Left renal cortex interstitium (tissue), 4 donors: ENCODE data around the gene SMARCA4. TPM values are rescaled to one million over a fixed set of nuclear protein-coding genes. Genes with fewer than 3 reads are reported as not detected.

Experiments used
- DNase-seq, 4 donors: peaks; one replicate each; pipeline ENCODE4 v3.0.0-alpha.2; 2013; ENCODE audit warnings: low read depth in 4 of 4, low spot score in 2 of 4, missing footprints in 1 of 4
- polyA plus RNA-seq, 4 donors: library from polyadenylated mRNA; unstranded; fragments of 120-200 nt; gene quantifications; one replicate each; pipeline ENCODE4 v1.2.1, GENCODE V29; 2013; ENCODE audit not compliant: insufficient read length in 4 of 4

The SMARCA4 gene
- polyA plus RNA-seq, 4 donors = 131 to 167 (median 163) TPM

DNA sequence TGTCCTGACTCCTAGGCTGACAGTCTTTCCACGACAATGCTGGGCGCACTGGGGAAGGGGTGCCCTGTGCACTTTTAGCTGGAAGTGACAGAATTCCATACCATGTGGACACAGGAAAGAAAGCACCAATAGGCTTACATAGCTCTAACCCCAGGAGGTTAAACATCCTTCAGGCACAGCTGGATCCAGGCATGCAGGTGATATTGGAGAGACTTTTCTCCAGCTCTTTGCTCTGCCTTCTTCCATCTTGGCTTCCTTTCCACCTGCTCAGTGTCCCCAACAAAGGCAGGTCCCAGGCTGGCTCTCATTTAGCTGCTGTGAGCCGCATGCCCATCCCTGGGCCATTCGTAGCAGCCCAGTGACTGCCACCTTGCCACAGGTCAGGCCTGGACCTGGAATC lies 67.3 kb downstream of the SMARCA4 start:
- DNase-seq = no peak

DNA sequence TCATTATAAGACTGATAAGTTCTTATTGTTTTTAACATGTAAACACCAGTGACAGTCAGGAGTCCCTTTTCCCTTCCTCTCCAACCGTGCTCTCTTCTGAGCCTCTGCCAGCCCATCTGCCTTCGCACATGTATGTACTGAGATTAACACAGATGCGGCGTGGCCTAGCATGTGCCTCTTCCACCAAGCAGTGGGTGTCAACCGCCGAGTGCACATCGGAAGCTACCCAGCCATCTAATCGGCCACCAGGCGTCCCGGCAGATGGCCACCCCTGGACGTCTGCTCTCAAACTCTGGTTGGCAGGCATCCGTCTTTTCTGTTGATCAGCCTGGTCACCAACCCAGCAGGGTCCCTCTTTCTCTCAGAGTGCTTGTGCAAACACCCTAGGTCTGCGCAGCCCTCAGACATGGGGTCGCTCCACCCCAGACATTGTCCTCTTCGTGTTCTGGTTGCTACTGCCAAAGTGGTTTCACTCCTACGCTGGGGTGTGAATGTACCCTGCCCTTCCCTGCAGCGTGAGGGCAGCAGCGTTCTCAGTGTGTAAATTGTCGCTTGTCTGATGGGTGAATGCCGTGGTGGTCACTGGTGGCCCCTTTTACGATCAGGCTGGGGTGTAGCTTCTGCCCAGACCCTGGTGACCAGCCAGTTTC lies 70.7 kb downstream of the SMARCA4 start:
- DNase-seq = no peak

DNA sequence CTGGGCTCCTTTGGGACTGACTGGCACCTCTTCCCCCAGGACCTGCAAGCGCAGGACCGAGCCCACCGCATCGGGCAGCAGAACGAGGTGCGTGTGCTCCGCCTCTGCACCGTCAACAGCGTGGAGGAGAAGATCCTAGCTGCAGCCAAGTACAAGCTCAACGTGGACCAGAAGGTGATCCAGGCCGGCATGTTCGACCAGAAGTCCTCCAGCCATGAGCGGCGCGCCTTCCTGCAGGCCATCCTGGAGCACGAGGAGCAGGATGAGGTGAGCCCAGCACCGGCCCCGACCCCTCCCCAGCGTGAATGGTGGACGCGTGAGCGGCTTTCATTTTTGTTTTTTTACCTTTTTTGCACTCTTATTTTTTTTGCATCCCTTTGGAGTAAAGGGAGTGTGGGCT lies 72.4 kb downstream of the SMARCA4 start:
- DNase-seq = no peak

DNA sequence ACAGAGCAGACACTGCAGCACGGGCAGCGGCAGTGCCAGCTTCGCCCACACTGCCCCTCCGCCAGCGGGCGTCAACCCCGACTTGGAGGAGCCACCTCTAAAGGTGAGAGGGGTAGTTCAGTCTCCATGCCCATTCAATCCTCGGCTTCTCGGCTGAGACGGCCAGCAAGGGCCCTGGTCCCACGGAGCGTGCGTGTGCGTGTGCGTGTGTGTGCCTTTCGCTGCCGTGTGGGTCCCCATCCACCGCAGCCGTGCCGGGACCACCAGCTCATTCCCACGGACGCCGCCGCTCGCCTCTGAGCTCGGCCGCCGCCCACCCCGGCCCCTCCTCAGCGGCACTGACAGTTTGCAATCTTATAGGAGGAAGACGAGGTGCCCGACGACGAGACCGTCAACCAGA lies 72.9 kb downstream of the SMARCA4 start:
- DNase-seq = no peak

DNA sequence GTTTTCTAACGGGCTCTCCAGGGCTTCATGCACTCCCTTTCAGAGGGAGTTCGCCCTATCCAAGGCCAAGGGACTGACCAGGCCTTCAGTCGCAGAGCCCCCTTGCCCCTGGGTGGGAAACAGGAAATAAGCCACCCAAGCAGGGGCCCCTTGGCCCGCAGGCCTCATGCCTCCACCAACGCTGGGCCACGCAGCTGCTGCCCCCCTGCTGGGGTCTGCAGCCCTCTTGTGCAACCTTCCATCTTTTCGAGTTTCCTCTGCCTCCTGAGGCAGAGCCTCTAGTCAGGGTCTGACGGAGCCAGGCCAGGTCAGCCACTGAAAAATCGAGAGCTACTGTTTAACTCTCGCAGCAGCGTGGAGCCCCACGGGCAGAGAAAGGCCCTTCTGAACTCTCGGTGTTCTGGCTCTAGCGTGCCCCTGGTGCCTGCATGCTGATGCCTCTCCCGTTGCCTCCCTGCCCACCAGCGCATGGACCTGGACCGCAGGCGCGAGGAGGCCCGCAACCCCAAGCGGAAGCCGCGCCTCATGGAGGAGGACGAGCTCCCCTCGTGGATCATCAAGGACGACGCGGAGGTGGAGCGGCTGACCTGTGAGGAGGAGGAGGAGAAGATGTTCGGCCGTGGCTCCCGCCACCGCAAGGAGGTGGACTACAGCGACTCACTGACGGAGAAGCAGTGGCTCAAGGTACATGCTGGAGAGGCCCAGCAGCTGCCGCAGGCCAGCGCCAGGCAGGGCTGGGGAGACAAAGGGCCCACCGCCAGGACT lies 73.8 kb downstream of the SMARCA4 start:
- DNase-seq = no peak

DNA sequence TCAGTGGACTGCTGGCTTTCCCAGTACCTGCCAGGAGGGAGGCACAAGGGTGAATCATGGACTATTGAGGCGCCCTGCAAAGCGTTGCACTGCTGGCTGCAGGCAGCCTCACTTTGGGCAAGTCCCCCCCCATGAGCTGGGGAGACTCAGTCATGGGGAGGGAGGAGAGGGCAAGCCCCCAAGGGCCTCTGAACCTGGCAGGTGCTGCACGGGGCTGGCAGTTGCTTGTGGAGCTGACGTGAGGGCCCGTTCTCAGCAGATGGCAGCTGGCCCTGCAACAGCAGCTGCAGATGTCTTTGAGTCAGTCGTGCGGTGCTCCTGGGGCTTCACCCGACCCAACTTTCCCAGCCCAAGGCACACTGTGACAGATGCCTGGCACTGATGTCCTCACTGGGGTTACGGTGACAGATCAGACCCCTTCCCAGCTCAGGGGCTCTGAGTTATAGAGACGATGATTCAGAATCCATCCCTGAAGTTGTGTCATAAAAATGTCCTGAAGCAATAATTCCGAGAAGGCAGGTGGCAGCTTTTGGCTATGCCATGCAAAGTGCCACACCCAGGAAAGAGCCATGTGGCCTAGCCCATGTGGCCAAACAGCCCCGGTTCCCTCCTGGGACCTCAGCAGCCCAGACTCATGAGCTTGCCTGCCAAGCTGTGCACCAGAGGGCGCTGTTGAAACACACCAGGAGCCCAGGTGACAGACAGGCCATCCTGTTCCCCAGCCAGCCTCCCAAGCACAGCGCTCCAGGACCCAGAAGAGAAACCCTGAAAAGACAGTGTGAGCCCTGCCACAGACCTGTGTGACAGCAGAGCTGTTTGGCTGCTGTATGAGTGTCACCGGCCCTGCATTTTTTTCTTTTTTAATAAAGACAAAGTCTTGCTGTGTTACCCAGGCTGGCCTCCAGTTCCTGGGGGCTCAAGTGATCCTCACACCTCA lies 74.9 kb downstream of the SMARCA4 start:
- peak in 3 of 4 donors; percentile 42 to 73 (median 44) for DNase-seq

DNA sequence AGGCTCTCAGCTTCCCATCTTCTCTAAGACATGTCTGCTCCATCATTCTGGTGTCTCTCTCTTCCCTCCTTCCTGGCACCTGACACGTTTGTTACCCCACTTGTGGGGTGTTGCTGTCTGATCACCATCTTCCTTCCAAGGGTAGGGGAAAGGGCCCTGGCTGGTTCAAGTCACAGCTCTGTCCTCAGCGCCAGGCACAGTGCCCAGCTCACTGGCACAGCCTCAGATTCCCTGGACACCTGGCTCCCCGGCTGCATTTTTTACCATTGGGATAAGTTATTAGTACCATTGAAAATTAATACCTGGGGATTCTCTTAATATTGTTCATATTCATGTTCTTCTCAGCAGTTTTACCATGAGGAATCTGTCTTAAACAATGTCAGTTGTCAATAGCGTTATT lies 77.7 kb downstream of the SMARCA4 start:
- DNase-seq = no peak

DNA sequence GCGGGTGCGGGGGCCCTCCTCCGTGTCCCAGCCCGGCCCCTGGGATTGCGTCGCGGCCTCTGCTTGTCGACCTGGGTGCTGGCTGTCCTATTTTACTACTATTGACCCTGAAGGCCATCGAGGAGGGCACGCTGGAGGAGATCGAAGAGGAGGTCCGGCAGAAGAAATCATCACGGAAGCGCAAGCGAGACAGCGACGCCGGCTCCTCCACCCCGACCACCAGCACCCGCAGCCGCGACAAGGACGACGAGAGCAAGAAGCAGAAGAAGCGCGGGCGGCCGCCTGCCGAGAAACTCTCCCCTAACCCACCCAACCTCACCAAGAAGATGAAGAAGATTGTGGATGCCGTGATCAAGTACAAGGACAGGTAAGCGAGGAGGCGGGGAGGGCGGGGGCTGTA lies 80.4 kb downstream of the SMARCA4 start:
- no peak for DNase-seq

DNA sequence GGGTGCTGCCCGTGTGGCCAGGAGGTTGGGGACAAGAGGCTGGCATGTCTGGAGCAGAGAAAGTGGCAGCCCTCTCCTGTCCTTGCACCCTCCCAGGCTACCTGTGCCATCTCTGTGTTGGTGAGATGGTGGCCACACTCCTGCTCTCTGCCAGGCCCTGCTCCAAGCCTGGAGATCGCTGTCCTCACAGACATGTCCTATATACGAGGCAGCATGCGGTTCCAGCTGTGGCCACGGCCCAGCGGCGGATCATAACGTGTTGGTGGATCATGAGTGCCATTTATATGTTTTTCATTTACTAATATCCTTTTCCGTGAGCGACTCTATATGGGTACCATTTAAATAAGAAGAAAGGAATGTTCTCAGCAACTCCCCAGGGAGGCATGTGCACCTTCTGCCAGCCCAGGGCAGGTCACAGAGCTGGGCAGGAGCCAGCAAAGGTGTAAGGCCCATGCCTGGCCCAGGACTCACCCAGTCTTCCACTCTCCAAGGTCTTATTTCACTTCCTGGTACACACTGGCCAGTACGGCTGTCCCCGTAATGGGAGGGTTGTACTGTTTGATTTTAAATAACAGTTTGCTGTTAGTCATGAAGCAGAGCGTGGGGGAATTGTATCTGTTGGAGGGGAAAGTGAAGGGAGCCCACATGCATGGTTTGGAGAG lies 81.3 kb downstream of the SMARCA4 start:
- no peak for DNase-seq

DNA sequence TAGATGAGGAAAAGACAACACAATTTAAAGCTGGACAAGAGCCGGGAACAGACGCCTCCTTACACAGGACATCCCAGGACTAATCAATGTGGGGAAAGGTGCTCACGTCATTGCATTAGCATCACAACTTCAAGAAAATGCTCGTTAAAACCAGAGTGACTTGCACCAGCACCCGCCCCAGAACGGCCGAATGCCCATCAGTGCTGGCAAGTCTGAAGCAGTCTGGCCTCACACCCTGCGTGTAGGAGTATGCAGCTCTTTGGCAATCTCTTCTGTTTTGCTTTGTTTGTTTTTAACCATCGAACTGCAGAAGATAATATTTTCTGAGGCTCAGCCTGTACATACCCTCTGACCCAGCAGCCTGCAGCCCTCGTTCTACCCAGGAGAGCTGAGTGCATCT lies 83.6 kb downstream of the SMARCA4 start:
- no peak for DNase-seq

DNA sequence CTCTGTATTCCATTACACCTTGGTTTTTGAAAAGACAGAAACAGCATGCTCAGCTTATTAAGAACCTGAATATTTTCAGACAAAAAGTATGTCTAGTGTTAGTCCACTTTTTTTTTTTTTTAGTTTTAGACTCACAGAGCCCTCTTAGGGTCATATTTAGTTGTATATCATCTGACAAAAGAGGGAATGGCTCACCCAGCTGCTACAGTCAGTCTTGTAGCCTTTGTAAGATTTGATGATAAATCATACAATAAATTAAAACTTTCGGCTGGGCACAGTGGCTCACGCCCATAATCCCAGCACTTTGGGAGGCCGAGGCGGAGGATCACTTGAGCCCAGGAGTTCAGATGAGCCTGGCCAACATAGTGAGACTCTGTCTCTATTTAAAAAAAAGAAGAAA lies 84.7 kb downstream of the SMARCA4 start:
- DNase-seq = no peak

DNA sequence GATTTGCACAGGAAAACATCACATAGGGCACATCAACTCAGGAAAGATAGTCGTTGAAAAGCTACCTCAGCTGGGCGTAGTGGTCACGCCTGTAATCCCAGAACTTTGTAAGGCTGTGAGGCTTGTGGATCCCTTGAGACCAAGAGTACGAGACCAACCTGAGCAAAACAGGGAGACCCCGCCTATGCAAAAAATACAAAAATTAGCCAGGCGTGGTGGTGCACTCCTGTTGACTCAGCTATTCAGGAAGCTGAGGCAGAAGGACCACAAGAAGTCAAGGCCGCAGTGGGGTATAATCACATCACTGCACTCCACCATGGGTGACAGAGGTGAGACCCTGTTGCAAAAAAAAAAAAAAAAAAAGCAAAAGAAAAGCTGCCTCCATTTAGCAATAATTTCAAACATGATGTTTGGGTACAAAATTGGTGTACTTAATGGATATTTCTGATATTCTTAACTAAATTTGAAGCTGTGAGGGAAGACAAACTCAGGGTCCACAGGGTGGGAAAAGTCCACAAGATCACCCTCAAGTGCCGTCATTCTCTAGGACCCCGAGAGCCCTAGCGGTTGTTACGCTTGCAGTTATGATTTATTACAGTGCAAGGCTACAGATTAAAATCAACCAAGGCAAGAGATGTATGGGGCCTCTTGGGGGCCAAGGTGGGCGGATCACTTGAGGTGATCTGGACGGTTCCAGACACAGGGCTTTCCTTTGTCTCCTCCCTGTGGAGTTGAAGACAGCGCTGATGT lies 86.0 kb downstream of the SMARCA4 start:
- DNase-seq = no peak

DNA sequence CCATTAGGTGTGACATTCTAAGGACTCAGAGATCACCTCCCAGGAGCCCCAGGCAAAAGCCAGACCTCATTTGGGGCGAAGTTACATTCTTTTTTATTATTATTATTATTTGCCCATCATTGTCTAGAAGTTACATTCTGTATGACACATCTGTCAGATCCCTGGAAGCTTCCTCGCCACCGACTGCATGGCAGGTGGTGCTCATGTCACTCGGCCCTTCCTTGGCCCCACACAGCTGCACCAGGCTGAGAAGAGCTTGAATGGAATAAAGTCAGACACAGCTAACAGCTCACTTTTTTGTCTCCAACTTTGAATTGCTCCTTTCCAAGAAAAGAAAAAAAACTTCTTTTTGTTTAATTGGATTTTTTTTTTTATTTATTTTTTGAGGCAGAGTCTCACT lies 87.0 kb downstream of the SMARCA4 start:
- no peak for DNase-seq

DNA sequence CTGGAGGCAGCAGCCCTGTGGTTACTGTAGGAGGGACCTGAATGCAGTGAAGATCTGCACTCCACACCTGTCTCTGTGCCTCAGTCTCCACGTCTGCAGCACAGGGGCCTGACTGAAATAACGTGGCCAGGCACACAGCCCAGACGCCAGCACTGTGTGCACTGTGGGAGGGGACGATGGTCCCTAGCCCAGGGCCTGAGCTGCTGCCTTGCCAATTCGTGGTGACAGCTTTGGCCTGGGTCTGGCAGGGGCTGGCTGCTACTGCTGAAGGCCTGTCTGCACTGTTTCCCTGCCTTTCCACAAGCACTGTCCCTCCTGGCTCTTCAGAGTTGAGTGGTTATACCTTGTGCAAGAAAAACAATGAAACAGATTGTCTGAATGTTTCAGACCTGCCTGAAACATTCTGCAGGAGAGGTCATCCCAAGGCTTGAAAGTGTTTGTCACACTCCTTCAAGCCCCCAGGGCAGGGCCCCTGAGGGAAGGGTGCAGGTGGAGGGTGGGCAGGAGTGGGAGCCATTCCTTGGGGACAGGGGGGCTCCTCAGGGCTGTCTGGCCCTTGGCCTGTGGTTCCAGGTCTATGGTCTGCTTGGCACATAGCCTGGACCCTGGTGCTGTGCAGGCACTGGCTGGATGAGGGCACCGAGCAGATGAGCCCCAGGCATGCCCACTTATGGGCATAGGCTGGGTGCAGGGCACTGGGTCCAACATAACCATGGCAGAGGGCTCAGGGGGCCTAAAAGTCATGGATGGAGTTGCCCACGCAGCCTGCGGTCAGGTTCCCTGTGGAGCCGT lies 89.7 kb downstream of the SMARCA4 start:
- DNase-seq = no peak

DNA sequence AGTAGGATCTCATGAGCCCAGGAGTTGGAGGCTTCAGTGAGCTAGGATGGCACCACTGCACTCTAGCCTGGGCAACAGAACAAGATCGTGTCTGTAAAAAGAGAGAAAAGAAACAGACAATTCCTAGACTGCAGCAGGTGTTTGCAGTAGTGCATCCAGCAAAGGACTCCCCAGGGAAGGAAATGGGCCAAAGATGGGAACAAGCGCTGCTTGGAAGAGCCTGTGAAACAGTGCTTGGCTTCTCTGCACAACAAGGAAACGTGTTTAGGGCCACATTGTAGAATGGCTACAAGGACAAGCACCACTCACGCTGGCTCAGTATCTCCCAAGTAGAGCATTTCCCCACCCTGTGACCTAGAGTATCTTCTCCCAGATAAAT lies 93.0 kb downstream of the SMARCA4 start:
- DNase-seq = no peak

DNA sequence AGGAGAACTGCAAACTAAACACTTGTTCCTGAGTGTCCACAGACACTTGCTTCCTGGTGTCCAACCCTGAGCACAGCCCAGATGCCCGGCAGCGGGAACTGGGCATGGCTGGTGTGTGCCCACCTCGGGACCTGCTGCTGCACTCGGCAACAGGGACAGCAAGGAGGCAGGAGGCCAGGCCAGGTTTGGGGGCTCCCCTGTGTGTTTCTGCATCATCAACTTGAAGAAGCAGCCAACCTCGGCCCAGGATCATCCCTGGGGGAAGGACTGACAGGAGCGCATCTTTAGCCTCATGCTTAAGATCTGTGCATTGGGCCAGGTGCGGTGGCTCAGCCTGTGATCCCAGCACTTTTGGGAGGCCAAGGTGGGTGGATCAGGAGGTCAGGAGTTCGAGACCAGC lies 93.4 kb downstream of the SMARCA4 start:
- no peak for DNase-seq

DNA sequence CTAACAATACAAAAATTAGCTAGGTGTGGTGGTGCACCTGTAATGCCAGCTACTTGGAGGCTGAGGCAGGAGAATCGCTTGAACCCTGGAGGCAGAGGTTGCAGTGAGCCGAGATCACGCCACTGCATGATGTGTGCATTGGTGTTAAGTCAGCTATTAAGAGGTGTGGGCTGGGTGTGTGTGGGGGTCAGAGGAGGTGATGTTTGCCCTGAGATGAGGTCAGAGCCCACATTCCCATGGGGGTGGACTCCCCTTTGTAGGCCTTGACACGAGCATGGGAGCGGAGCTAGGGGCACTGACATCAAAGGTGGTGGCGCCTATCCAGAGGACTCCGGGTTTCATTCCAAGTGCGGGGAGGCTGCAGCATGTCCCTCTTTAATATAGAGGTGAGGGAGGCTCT lies 93.8 kb downstream of the SMARCA4 start:
- DNase-seq = no peak

DNA sequence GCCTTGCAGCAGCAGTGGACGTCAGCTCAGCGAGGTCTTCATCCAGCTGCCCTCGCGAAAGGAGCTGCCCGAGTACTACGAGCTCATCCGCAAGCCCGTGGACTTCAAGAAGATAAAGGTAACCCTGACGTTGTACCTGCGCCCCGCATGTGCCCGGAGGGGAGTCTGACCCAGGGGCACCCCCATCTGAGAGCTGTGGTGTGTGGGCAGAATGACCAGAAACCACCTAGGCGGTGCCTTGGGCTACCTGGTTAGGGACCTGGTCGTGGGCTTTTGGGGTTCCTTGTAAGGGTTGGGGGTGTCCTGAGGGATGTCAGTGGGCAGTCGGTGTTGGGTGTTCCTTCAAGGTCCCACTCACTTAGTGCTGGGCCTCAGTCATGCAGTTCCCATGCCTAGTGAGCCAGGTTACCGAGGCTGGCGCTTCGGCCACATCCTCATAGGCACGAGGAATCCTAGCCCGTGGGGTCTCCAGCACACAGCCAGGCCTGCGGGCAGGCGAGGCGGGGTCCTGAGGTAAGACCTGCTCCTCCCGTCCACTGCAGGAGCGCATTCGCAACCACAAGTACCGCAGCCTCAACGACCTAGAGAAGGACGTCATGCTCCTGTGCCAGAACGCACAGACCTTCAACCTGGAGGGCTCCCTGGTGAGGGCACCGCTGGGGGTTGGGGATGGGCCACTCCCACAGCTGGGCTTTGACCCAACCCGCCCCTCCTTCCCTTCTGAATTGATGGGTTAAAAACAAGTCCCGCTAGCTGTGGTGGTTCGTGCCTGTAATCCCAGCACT lies 97.6 kb downstream of the SMARCA4 start:
- DNase-seq = no peak
